ENCODE results near the gene FOXL1.
A peak's percentile ranks its signal among the peaks of the same experiment; 100 is the strongest.

FOXL1 gene

DNA sequence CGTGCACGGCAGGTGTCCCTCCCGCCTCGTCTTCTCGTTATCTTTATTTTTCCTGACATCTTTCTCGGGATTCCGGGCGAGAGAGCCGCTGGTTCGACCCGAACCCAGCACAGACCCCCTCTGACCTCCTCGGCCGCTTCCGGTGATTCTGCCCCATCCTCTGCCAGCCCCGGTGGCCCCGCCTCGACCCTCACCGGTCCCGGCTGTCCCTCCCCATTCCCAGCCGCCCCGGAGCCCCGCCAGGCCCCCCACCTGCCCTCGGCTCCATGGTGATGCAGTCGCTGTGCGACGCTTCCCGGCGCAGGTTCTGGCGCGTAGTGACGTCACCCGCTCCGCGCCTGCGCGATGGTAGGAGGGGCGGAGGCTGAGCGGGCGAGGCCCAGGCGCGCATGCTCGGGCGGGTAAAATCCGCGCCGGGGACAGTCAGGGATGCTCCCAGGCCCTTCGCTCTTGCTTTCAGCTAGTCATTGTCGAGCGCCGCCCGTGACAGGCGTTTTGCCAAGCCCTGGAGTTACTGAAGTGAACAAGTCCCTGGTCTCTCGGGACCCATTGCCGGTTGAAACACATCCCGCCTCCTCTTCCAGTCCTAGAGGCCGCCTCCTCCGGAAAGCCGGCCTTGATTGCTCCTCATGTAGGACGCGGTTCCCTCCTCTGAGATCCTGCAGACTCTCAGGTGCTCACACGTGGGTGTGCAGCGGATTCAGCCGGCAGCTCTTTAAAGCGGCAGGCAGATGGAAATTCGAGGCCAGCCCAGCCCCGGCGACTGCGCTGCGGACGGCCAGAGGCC lies 23.2 kb upstream of the FOXL1 start, which contains the start of gene MTHFSD:
Gene MTHFSD, minus strand, starts transcription at position 319 of the 787 bp plus-strand sequence. Its CDS starts 51 bp downstream, at position 268.
- TF ChIP-seq, protein P1, sequence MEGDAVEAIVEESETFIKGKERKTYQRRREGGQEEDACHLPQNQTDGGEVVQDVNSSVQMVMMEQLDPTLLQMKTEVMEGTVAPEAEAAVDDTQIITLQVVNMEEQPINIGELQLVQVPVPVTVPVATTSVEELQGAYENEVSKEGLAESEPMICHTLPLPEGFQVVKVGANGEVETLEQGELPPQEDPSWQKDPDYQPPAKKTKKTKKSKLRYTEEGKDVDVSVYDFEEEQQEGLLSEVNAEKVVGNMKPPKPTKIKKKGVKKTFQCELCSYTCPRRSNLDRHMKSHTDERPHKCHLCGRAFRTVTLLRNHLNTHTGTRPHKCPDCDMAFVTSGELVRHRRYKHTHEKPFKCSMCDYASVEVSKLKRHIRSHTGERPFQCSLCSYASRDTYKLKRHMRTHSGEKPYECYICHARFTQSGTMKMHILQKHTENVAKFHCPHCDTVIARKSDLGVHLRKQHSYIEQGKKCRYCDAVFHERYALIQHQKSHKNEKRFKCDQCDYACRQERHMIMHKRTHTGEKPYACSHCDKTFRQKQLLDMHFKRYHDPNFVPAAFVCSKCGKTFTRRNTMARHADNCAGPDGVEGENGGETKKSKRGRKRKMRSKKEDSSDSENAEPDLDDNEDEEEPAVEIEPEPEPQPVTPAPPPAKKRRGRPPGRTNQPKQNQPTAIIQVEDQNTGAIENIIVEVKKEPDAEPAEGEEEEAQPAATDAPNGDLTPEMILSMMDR (IDR thresholded peaks at IDR 0.05; ENCODE audit: low read depth, low read length): no peak
- DNase-seq (ENCODE audit: low read depth in 2 of 2): peak; percentile 91 to 93
- peak within 1 kb of the TSS; percentile 89 to 98 for H3K4me3 ChIP-seq (replicated peaks in 1 of 2; ENCODE audit: low read depth in 2 of 2, low read length in 2 of 2)

DNA sequence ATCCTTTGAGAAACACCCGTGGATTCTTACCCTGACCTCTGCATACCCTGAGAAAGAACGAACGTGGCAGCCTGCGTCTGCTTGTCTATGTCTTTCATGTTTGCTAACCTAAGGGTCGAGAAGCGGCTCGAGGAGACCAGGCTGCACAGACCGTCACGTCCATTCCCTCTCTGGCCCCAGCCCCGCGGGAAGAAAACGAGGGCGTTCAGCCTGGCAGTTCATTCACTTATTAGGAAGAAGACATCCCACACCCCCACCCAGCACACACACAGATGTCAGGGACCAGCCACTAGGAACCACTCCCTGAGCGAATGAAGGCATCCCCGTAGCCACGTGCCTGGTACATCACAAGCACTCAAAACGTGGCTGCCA lies 22.7 kb upstream of the FOXL1 start:
- TF ChIP-seq, protein P1 (IDR thresholded peaks at IDR 0.05; ENCODE audit: low read depth, low read length): no peak
- H3K4me3 ChIP-seq (replicated peaks in 1 of 2; ENCODE audit: low read depth in 2 of 2, low read length in 2 of 2): peak overlapping the region; percentile 89 to 98
- no peak for DNase-seq (ENCODE audit: low read depth in 2 of 2)

DNA sequence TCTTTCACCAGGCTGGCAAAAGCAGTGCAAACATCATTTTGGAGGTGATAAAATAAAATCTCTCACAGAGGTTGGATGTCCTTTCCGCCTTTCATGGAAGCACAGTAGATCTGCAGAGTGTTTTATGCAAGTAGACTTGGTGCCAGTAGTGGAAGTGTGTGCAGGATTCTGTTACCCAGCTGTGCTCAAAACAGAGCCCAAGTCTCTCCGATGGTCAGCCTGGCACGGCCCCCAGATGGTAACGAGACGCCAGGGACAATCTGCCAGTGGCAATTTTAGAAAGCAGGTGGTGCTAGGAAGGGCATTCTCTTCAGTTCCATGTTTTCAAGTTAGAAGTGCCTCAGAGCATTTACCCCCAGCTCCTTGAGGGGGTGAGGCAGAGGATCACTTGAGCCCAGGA lies 21.8 kb upstream of the FOXL1 start:
- no peak for DNase-seq (ENCODE audit: low read depth in 2 of 2)
- H3K4me3 ChIP-seq (replicated peaks in 1 of 2; ENCODE audit: low read depth in 2 of 2, low read length in 2 of 2): no peak overlapping the region
- TF ChIP-seq, protein P1 (IDR thresholded peaks at IDR 0.05; ENCODE audit: low read depth, low read length): no peak

DNA sequence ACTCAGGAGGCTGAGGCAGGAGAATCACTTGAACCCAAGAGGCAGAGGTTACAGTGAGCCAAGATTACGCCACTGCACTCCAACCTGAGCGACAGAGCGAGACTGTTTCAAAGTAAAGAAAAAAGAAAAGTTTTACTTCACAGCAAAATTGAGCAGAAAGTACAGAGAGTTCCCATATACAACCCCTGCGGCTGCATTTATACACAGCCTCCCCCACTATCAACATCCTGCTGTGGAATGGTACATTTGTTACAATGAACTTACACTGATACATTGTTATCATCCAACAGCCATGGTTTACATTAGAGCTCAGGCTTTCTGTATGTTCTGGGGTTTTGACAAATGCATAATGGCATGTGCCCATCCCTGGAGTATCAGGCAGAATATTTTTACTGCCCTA lies 20.8 kb upstream of the FOXL1 start:
- H3K4me3 ChIP-seq (replicated peaks in 1 of 2; ENCODE audit: low read depth in 2 of 2, low read length in 2 of 2): no peak overlapping the region
- no peak for DNase-seq (ENCODE audit: low read depth in 2 of 2)
- TF ChIP-seq, protein P1 (IDR thresholded peaks at IDR 0.05; ENCODE audit: low read depth, low read length): no peak

DNA sequence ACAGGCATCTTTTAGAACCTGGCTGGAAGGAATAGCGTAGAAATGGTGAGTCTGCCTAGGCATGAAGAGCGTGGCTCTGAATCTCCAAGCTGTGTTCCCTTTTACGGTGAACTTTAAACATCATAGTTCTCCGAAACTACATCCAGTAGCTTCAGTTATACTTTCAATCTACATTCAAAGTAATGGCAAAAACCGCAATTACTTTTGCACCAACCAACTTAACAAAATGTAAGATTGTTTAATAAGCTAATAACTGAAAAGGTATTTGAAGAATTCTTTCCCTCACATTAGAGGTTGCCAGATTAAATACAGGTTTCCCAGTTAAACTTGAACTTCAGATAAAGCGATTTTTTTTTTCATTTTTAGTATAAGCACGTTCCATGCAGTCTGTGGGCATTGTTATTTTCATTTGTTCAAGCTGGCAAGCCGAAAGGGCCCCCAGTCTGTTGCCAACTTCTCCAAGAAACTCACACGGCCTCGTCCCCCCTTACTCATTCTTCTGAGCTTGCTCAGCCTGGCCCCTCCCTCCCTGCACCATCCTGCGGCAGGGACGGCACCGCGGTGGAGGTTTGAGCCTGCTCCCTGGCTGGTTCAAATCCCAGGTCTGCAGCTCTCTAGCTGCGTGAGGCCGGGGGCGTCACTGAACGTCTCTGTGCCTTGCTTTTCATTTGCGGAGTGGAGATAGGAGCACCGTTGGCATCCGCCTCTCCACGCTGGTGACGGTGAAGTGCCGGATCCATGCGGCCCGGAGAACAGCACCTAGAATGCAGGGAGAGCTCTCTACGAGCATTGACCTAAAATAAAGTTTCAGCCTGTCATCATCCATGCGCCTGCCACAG lies 19.8 kb upstream of the FOXL1 start:
- no peak for DNase-seq (ENCODE audit: low read depth in 2 of 2)
- H3K4me3 ChIP-seq (replicated peaks in 1 of 2; ENCODE audit: low read depth in 2 of 2, low read length in 2 of 2): no peak overlapping the region
- TF ChIP-seq, protein P1 (IDR thresholded peaks at IDR 0.05; ENCODE audit: low read depth, low read length): no peak

DNA sequence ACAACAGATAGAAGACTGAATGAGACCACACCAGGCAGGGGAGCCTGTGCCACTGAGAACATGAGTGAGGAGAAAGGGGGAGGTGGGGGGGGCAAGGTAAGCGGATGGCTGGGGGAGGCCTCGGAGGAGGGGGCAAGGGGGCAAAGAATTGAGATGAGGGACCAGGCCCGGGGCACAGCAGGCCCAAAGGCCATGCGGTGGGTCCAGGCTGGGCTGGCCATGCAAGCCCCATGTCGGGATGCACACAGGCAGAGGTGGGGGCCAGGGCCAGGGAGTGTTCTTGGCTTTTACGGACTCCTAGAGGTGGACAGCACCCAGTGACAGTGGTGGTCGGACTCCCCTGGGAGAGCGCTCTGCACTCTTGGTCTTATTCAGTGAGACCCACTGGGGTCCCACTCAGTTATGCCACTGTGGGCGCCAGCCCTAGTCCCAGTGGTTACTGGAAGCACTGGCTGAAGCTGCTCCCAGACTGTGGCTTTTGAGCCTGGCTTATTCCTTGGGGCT lies 18.5 kb upstream of the FOXL1 start:
- DNase-seq (ENCODE audit: low read depth in 2 of 2): no peak
- TF ChIP-seq, protein P1 (IDR thresholded peaks at IDR 0.05; ENCODE audit: low read depth, low read length): no peak
- H3K4me3 ChIP-seq (replicated peaks in 1 of 2; ENCODE audit: low read depth in 2 of 2, low read length in 2 of 2): no peak overlapping the region
